ENCODE measurements around the gene DOK7.

DOK7 gene, protein sequence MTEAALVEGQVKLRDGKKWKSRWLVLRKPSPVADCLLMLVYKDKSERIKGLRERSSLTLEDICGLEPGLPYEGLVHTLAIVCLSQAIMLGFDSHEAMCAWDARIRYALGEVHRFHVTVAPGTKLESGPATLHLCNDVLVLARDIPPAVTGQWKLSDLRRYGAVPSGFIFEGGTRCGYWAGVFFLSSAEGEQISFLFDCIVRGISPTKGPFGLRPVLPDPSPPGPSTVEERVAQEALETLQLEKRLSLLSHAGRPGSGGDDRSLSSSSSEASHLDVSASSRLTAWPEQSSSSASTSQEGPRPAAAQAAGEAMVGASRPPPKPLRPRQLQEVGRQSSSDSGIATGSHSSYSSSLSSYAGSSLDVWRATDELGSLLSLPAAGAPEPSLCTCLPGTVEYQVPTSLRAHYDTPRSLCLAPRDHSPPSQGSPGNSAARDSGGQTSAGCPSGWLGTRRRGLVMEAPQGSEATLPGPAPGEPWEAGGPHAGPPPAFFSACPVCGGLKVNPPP

DNA sequence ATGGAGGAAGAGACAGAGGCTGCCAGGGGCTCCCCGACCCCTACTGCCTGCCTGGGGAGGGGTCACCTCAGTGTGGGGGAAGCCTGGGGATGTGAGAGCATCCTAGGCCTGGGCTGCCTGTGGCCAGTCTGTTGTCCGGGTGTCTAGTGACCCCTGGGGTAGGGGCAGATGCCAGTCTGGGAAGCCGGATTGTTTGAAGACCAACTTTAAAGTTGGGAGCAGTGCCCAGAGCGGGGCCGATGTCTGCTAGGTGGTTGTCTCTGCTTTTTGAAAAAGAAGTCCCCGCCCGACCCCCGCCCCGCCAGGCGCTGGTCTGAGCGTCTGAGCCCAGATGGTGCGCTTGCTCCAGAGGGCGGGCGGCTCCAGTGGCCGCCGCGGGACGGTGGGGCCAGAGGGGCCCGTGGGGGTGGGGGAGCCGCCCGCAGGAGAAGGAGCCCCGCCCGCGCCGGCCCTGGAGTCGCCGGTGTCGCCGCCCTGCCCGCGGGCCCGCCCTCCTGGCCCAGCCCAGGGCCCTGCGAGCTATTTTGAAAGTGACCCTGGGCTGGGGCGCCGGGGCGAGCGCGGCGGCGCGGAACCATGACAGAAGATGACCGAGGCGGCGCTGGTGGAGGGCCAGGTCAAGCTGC is at the start of gene DOK7:
DOK7 (plus strand) TSS at position 517 of the 626 bp plus-strand sequence; CDS start at position 587, 70 bp downstream.
- no peak for DNase-seq

DNA sequence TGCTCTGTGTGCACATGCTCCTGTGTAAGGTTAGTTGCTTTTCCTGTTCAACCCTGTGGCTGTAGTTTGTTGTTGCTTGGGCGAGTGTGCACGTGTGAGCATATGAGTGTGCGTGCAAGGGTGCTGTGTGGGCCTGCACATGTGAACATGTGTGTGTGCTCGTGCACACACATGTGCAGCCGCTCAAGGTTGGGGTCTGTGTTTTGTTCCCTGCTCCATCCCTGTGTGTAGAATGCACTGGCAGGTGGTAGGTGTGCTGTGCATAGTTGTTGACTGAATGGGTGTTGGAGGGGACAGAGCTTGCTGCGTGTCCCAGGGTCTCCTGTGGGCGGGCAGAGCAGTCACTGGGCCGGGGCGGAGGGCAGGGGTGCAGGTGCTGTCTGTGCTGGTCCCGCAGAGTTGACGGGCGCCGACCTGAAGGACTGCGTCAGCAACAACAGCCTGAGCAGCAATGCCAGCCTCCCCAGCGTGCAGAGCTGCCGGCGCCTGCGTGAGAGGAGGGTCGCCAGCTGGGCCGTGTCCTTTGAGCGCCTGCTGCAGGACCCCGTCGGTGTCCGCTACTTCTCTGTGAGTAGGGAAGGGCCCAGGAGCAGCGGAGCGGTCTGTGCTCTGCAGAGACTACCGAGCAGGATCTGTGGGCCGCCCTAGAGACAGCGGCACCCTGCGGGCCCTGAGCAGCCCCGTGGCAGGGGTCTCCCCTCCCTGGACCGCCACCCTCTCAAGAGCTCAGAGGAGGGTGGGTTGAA is 49.3 kb upstream of the DOK7 start:
- no peak for DNase-seq

DNA sequence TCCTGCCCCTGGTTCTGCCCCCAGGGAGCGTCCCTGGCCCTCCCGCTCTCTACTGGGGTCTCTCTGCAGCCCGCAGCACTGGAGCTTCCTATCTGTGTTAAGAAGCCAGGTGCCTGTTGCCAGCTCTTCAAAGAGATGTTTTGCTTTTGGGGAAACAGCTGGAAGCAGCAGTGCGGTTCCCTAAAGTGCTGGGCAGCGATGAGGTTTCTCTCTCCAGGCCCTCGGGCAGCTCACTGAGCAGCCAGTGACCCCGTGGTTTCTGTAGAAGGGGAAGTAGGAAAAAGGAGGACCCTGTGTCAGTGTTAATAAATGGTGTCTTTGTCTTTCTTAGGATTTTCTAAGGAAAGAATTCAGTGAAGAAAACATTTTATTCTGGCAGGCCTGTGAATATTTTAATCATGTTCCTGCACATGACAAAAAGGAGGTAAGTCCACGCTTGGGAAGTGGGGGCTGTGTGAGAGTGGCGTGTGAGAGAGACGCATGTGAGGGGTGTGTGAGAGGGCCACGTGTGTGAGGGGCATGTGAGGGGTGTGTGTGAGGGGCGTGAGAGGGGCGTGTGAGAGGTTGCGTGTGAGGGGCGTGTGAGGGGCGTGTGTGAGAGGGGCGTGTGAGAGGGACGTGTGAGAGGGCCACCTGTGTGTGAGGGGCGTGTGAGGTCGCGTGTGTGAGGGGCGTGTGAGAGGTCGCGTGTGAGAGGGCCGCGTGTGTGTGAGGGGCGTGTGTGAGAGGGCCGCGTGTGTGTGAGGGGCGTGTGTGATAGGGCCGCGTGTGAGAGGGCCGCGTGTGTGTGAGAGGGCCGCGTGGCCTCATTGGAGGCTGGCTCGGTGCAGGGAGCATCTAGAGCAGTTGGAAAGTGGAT is 48.5 kb upstream of the DOK7 start:
- DNase-seq: no peak

DNA sequence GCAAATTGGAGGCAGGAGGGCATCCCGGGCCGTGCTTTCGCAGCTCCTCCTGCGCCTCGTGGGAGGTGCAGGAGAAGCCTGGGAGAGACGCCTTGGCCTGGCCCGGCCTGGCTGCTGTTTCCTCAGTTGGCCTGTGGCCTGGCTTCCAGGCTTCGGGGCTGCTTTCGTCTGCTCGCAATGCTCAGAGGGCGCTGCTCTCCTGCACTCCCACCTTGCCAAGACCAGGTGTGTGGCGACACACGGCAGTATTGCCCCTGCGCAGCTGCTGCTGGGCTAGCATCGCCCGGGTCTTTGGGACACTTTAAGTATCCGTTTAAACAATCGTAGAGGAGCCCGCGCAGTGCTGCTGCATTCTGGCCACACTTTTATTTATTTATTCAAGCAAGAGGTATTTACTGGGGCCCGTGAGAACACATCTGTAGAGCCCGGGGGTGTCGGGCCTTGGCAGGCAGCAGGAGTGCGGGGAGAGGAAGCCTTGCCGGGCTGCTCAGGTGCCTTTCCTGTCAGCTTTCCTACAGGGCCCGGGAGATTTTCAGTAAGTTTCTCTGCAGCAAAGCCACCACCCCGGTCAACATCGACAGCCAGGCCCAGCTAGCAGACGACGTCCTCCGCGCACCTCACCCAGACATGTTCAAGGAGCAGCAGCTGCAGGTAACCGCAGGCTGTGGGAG is 47.5 kb upstream of the DOK7 start:
- DNase-seq: no peak

DNA sequence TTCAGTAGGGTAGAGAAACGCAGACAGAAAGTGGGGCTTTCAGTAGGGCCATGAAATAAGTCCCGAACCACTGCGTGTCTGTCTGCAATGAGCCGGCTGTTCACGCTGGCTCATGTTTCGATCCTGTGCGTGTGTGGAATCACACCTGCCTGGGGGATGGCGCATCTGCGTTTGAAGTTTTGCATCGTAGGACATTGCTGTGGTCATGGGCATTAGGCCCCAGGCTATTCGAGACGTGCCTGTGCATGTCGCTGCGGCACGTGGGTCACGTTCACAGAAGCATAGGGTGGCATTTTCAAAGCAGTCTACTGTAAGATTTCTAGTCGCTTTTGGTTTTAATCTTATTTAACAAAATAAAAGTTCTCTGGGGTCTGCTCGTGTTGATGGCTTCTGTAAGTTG is 46.8 kb upstream of the DOK7 start:
- DNase-seq: no peak

DNA sequence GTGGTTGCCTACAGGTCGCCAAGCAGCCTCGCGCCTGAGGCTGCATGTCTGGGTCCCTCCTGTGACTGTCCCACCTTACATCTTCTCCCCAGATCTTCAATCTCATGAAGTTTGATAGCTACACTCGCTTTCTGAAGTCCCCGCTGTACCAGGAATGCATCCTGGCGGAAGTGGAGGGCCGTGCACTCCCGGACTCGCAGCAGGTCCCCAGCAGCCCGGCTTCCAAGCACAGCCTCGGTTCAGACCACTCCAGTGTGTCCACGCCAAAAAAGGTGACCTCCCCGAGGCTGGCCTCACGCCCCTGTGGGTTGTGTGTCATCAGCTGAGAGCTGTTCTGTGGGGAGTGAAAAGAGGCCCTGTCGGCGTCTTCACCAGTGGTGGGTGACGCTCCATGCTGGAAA is 46.3 kb upstream of the DOK7 start:
- no peak for DNase-seq

DNA sequence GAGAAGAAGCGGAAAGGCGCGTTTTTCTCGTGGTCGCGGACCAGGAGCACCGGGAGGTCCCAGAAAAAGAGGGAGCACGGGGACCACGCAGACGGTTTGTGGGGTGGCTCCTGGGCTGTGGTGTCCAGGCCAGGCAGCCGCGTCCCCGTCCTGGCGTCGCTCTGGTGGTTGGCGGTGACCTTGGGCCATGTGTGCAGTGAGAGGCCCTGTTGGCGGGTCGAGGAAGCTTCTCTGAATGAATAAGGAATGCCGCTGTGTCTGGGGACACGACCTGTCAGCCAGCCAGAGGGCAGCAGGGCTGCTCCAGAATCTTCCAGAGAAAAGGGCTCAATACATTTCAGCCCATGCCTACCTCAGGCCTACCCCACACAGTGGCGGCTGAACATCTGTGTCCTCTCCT is 45.7 kb upstream of the DOK7 start:
- DNase-seq: no peak

DNA sequence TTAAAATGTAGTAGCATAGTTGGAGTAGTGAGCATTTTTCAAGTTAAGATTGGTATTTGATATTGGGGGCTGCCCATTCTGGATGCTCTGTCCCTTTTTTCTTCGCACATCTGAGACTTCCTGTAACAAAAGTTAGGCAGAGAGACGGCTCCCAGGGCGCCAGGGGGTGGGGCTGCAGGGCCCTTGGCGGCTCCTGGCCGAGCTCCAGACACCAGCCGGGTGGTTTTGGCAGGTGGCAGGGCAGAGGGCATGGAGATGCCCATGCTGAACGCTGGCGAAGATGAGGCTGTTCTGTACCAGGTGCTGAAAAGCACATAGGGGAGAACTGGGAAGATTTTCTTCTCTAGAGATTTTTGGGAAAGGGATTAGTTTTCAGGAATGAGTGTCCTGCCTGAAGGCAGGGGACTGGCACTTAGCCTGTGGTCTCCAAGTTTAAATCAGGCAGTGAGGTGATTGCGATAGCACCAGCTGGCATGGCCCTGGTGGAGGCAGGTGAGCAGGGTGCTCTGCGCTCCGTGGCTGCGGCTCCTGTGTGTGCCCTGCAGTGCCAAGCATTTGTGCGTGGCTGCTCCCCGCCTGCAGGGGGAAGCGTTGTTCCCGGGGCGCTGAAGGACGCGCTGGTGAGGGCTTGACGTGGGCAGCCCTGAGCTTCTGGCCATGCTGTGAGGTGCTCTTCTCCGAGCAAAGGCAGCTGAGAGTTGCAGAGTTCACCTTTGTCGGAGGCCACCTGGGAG is 44.9 kb upstream of the DOK7 start:
- DNase-seq: no peak

DNA sequence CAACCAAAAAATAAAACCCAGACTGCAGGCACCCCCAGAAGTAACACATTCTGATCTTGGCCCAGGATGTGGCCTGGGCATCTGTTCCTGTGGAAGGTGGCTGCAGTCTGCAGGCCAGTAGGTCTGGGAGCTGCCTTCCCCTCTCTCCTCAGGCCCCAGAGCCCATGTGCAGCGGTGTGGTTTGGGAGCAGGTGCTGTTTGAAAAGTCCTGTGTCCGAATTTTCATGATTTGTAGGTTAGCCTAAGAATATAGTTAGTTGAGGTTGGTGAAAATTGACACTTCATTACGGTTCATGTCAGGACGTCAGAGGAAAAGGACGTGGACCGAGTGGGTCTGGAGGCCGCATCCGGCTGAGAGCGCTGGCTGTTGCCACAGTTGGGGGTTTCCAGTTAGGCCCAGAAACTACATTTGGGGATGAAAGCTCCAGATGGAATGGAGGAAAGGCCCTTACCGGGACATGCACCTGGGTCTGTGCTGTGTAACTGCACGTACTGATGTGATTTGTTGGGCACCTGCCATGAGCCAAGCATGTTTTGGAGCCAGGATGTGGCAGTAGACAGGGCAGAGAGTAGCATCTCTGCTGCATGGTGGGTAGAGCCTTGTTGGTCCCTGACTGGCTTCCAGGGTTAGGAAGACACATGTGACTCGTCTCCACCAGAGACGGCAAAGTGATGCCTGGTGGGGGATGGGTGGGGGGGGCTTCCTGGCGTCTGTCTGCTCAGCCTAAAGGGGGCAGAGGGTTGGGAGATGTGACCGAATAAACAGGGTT is 43.1 kb upstream of the DOK7 start:
- no peak for DNase-seq

DNA sequence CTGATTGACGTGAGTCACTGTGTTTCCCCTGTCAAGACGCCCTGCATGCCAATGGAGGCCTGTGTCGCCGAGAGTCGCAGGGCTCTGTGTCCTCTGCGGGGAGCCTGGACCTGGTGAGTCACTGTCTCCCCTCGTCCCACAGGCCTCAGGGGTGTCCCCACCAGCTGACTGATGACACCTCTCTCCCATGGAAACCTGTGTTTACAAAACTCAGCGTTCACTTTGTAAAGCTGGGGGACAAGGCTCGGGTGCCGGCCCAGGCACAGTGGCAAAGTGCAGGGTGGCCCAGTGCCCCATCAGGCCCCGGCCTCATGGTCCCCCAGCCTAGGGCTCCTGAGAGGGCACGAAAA is 42.5 kb upstream of the DOK7 start:
- no peak for DNase-seq

DNA sequence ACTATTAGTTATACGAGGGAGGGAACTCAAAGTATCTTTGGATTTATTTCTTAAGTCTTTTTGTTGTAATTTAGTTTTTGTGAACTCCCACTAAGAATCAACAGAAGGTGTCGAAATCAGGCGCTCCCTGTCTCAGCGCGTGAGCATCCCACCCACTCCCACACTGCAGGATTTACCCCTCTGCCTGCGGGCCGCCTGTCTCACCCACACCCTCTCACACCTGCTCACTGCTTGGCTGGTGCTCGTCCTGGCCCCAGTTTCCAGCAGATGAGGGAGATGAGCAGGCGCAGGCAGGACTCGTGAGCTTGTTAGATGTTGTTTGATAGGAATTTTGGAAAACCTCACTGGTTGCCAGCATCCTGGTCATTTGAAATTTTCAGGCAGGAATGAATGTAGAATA is 42.1 kb upstream of the DOK7 start:
- DNase-seq: no peak

DNA sequence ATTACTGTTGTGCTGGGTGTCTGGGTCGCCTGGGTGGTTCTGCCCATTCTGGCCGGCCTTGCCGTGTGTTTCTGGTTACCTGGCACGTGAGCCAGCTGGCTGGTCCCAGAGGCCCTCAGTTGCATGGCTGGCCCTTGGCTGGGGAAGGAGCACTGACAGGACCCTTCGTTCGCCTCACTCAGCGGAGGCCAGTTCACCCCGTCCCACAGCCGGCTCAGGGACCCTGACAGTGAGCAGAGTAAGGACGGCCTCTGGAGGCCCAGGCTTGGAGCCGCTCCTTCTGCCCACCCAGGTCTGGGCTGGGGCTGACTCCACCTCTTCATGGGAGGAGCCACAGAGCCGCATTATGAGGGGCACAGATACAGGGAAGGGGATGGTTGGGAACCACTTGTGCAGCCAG is 41.6 kb upstream of the DOK7 start:
- DNase-seq: no peak

DNA sequence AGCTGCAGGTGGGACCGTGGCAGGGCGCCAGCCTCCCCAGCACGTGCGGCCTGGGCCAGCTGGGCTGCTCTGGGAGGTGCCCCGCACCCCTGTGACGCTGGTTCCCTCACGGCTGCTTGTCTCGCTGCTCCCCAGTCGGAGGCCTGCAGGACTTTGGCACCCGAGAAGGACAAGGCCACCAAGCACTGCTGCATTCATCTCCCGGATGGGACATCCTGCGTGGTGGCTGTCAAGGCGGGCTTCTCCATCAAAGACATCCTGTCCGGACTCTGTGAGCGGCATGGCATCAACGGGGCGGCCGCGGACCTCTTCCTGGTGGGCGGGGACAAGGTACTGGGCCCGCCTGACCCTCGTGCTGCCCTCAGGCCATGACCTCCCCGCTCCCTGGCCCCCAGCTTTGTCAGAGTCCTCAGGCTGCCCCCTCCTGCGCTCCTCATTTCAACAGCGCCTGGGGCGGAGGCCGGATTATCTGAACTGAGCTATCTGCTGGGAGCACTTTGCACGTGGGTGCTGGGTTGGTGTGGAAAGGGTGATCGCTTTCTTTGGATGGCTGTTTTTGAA is 40.8 kb upstream of the DOK7 start:
- no peak for DNase-seq

DNA sequence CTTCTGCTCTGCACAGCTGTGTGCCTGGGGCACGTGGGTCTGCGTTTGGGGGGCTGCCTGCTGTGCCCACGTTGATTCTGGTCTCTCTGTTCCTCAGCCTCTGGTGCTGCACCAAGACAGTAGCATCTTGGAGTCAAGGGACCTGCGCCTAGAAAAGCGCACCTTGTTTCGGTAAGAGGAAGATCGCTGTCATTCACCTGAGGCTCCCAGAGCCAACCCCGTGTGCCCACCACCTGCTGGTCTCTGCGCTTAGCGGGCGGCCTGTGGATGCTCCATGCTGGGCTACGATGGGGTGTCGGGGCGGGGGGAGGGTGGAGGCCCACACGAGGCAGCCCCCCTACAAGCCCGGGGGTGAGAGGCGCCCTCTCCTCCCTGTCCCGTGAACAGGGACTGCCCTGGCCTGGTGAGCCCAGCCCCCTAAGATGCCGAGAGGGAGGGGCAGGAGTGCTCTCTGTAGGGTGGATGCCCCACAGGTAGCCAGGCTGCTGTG is 40.3 kb upstream of the DOK7 start:
- no peak for DNase-seq

DNA sequence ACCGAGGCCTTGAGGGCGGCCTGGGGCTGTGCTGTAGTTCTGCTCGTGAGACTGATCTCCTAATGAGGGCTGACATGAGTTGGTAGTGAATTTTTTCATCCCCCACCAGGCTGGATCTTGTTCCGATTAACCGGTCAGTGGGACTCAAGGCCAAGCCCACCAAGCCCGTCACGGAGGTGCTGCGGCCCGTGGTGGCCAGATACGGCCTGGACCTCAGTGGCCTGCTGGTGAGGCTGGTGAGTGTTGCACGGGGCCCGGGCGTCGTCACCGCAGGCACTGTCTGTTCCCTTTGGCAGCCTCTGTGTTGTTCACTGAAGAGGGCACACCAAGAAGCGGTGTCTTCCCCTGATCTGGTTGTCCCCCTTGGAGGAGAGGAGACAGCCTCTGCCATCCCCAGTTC is 39.7 kb upstream of the DOK7 start:
- no peak for DNase-seq

DNA sequence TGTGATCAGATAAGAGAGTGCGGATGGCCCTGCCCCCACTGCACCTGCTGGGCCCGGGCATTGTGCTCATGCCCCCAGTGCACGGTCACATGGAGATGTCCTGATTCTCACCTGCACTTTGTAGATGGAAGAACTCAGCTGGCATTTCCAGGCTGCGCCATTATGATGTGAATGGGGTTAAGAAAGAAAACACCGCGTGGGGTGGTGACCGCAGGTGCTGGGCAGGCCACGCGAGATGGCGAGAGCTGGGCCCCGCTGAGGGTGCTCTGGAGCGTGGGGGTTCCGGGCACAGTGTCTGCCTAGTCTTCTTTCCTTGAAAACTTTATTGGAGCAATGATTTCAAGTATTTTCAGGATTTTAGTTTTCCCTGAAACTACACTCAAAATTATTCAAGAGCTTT is 39.2 kb upstream of the DOK7 start:
- no peak for DNase-seq

DNA sequence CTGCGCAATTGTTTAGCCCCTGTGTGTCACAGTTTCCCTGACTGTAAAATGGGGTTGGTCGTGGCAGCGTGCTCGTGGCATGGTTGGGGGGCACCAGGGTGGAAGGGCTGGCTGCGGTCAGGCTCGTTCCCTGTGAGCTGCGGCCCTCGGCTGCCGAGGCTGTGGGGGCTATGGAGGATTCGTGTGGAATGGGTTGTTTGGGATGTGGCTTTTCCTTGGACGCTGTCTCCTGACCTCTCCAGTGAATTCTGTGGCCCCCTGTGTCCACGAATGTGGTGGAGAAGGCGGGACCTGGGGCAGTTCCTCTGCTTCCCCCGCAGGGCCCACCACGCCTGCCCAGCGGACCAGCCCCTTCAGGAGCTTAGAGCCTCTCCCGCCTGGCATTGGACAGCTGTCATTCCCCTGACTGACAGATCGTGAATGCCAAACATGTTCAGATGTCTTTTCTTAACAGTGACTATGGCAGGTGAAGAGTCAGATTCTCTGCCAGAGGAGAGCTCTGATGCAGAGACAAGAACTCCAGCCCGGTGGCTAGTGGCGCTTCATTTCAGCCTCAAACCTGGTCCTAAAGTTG is 38.5 kb upstream of the DOK7 start:
- no peak for DNase-seq

DNA sequence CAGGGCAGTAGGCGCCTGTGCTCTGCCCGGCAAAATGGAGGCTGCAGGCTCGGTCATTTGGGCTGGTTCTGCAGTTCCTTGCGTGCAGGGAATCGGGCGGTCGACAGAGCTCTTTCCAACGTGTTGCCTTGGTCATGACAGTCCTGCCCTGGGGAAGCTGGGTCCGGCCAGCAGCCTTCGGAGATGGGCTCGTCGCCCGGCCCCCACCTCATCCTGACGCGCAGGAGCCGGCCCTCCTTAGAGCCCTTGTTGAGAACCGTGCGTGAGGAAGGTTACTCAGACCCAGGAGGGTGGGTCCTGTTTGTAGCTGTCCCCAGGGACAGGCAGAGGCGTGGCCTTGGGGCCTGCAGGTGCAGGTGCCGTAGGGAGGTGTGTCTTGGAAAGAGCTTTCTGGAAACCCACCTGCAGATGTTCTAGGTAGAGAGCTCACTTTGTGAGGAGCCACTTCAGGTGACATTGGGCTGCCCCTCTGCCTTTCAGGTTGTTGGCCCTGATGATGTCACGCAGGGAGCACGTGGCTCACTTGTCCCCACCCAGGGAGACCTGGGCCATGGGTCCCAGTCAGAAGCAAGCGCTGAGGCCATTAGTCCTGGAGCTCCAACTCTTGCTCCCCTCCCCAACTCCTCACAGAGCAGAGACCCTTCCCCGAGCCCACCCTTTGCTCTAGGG is 36.5 kb upstream of the DOK7 start:
- DNase-seq: no peak

DNA sequence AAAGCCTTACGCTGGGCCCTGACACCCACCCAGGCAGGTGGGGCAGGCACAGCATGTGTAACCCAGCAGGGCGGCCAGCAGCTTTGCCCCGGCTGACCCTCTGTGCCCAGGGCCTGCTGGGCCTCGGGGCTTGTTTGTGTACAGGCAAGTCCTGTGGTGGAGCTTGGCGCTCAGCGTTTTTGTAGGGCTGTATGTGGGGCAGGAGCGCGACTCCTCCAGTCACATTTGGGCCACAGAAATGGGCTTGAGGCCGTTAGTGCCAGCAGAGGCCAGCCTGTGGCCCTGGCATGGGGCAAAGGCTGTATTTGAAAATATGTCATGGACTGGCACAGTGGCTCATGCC is 36.0 kb upstream of the DOK7 start:
- no peak for DNase-seq

Data from DMS153 (cell line).